Right ventricle myocardium inferior (tissue), 1 donor: Measurements from ENCODE around the gene SPTBN1. TPM values are rescaled to one million over a fixed set of nuclear protein-coding genes. Genes with fewer than 3 reads are reported as not detected.

Source experiments
- ATAC-seq: fragments of 200-7000 bp; cut with Tn5 transposase; one replicate; pipeline ENCODE4 v1.9.1; 2020; ENCODE audit warnings: mild to moderate bottlenecking, moderate library complexity
- DNase-seq: peaks from one replicate; pipeline ENCODE4 v3.0.0; 2021; ENCODE audit errors: missing footprints
- intact Hi-C: fragments of 100-400 bp; cut with DNase I; formaldehyde crosslinking; loops from one replicate; pipeline ENCODE4 v1.11.0; 2022
- total RNA-seq: library from RNA; stranded (reverse); fragmentation: NEBNext Ultra II Directional; extraction: Animal tissue kit (Norgen Biotek cat#: 25700); gene quantifications from one replicate; pipeline ENCODE4 v1.2.1, GENCODE V29; 2021
- donor health status: DM: no; HTN: yes; CAD: no; lungs with severe emphysema.

SPTBN1 gene
- total RNA-seq, 1 donor from 2014 or later = 439 TPM

- intact Hi-C loops = loop anchor here (5.0 kb wide), 2 partner anchors 76 to 136 kb away; no protein-coding TSS in a partner anchor
- no peak for ATAC-seq
- no peak for DNase-seq
Observed at GRCh38 chr2:54572636-54573536, 116.8 kb downstream of the SPTBN1 start.

GRCh38 chr2:54573537-54573919 lies 117.4 kb downstream of the SPTBN1 start:
- no peak for ATAC-seq
- intact Hi-C loops = loop anchor here (5.0 kb wide), 2 partner anchors 76 to 136 kb away; no protein-coding TSS in a partner anchor
- no peak for DNase-seq

GRCh38 chr2:54574107-54574859 lies 118.2 kb downstream of the SPTBN1 start:
- intact Hi-C loops = loop anchor here (5.0 kb wide), 2 partner anchors 77 to 137 kb away; no protein-coding TSS in a partner anchor
- DNase-seq (no peak), ATAC-seq (peak; percentile 45)

GRCh38 chr2:54574860-54575247 lies 118.7 kb downstream of the SPTBN1 start:
- DNase-seq (no peak), ATAC-seq (no peak)
- intact Hi-C loops = loop anchor here (5.0 kb wide), 2 partner anchors 78 to 138 kb away; no protein-coding TSS in a partner anchor

- DNase-seq (no peak), ATAC-seq (no peak)
- intact Hi-C loops = no loop called here
Observed at GRCh38 chr2:54575379-54575888, 119.3 kb downstream of the SPTBN1 start.

- ATAC-seq (no peak), DNase-seq (no peak)
- intact Hi-C loops = no loop called here
Observed at GRCh38 chr2:54577035-54577434, 120.9 kb downstream of the SPTBN1 start.

- ATAC-seq (no peak), DNase-seq (no peak)
- intact Hi-C loops = no loop called here
Observed at GRCh38 chr2:54577944-54578647, 122.0 kb downstream of the SPTBN1 start.

GRCh38 chr2:54578648-54579045 lies 122.5 kb downstream of the SPTBN1 start:
- DNase-seq (no peak), ATAC-seq (no peak)
- intact Hi-C loops = no loop called here

- no peak for DNase-seq
- intact Hi-C loops = no loop called here
Observed at GRCh38 chr2:54579061-54579681, 123.0 kb downstream of the SPTBN1 start.

GRCh38 chr2:54579682-54580620 lies 123.8 kb downstream of the SPTBN1 start:
- intact Hi-C loops = no loop called here
- DNase-seq (no peak), ATAC-seq (no peak)

More at GRCh38 chr2:54579061-54579681, 123.0 kb downstream of the SPTBN1 start:
- no peak for ATAC-seq

GRCh38 chr2:54581326-54582039 lies 125.4 kb downstream of the SPTBN1 start:
- no peak for ATAC-seq
- intact Hi-C loops = no loop called here
- DNase-seq = no peak

GRCh38 chr2:54582987-54583386 lies 126.9 kb downstream of the SPTBN1 start:
- DNase-seq (no peak), ATAC-seq (no peak)
- intact Hi-C loops = no loop called here

- intact Hi-C loops = no loop called here
- no peak for DNase-seq
- ATAC-seq = no peak
Observed at GRCh38 chr2:54584598-54584997, 128.5 kb downstream of the SPTBN1 start.

GRCh38 chr2:54585136-54585733 lies 129.1 kb downstream of the SPTBN1 start:
- intact Hi-C loops = no loop called here
- no peak for ATAC-seq
- no peak for DNase-seq

- no peak for DNase-seq
- no peak for ATAC-seq
- intact Hi-C loops = no loop called here
Observed at GRCh38 chr2:54586062-54586461, 129.9 kb downstream of the SPTBN1 start.

- DNase-seq (no peak), ATAC-seq (no peak)
- intact Hi-C loops = no loop called here
Observed at GRCh38 chr2:54586494-54586893, 130.4 kb downstream of the SPTBN1 start.
